Smooth muscle cell of the brain vasculature (primary cell): Measurements from ENCODE around the gene LRRC37A2.
"Not testable (repeated sequence)": the region's sequence is repeated elsewhere in the genome, so short reads cannot be mapped to it uniquely, and the experiment has no call there.

Experiments
- DNase-seq: peaks from one replicate; pipeline ENCODE4 v3.0.0-alpha.2; 2012; ENCODE audit warnings: low read depth, low spot score

Gene LRRC37A2

GRCh38 chr17:46598344-46598931 is 86.2 kb downstream of the LRRC37A2 start:
- not testable (repeated sequence) for DNase-seq

GRCh38 chr17:46600767-46601166 is 88.5 kb downstream of the LRRC37A2 start:
- DNase-seq: not testable (repeated sequence)

GRCh38 chr17:46603125-46603524 is 90.9 kb downstream of the LRRC37A2 start:
- DNase-seq: not testable (repeated sequence)
